Lung (tissue), 12 donors: ENCODE data around the gene ARSB. TPM values are rescaled to one million over a fixed set of nuclear protein-coding genes. Genes with fewer than 3 reads are reported as not detected.

Experiments
- ATAC-seq: fragments of 200-7000 bp; cut with Tn5 transposase; one replicate; pipeline ENCODE4 v1.9.1; 2020; ENCODE audit warnings: moderate number of reproducible peaks; ENCODE audit not compliant: insufficient read depth, low FRiP score
- DNase-seq, 3 donors: peaks; one replicate each; pipeline ENCODE4 v3.0.0-alpha.2; 2013 to 2017
- H3K27ac ChIP-seq, 2 donors: one replicate each; pipeline ENCODE4 v1.5.1; 2013; ENCODE audit warnings: mild to moderate bottlenecking in 2 of 2, moderate library complexity in 2 of 2, control low read depth in 1 of 2, inconsistent platforms in 1 of 2, low read depth in 1 of 2, low read length in 1 of 2
- H3K27me3 ChIP-seq, 3 donors: one replicate each; pipeline ENCODE4 v1.5.1; 2013; ENCODE audit warnings: low read length in 2 of 3; ENCODE audit not compliant: control insufficient read depth in 3 of 3, insufficient read depth in 3 of 3
- H3K36me3 ChIP-seq, 4 donors: one replicate each; pipeline ENCODE4 v1.5.1; 2013; ENCODE audit warnings: low read length in 4 of 4, mild to moderate bottlenecking in 1 of 4, moderate library complexity in 1 of 4; ENCODE audit not compliant: control insufficient read depth in 4 of 4, insufficient read depth in 4 of 4
- H3K4me1 ChIP-seq, 5 donors: one replicate each; pipeline ENCODE4 v1.5.1; 2013; ENCODE audit warnings: low read length in 5 of 5, mild to moderate bottlenecking in 2 of 5, moderate library complexity in 1 of 5; ENCODE audit not compliant: control insufficient read depth in 5 of 5, insufficient read depth in 5 of 5
- H3K4me3 ChIP-seq: one replicate; pipeline ENCODE4 v1.5.1; 2013; ENCODE audit warnings: mild to moderate bottlenecking, control low read depth, moderate library complexity
- H3K9ac ChIP-seq, 2 donors: one replicate each; pipeline ENCODE4 v1.5.1; 2013; ENCODE audit warnings: low read length in 2 of 2, control low read depth in 1 of 2; ENCODE audit not compliant: insufficient read depth in 1 of 2
- H3K9me3 ChIP-seq, 4 donors: one replicate each; pipeline ENCODE4 v1.5.1; 2013; ENCODE audit warnings: low read length in 3 of 4, mild to moderate bottlenecking in 1 of 4, moderate library complexity in 1 of 4; ENCODE audit not compliant: control insufficient read depth in 4 of 4, insufficient read depth in 3 of 4
- WGBS, 2 donors: extraction: QIAGEN DNeasy Blood & Tissue Kit; methylation state at CpG; one replicate each; pipeline ENCODE4 v1.1.7; 2013; 5-methylcytosine and 5-hydroxymethylcytosine counted together
- polyA plus RNA-seq, 2 donors: library from polyadenylated mRNA; stranded (reverse); fragments of 200-250 nt; gene quantifications; one replicate each; pipeline ENCODE4 v1.2.1, GENCODE V29; 2013
- total RNA-seq, 2 donors: library from RNA; depleted of rRNA in 1 of 2; stranded (reverse); fragments of >200 nt in 1 of 2; gene quantifications; one replicate each; pipeline ENCODE4 v1.2.1, GENCODE V29; 2014 to 2021
- TF ChIP-seq, protein P1 (sequence below): IDR thresholded peaks from 2 replicates; pipeline ENCODE4 v1.5.1; 2012; ENCODE audit warnings: mild to moderate bottlenecking; ENCODE audit errors: control extremely low read depth, extremely low read depth
- donor health status: control.
- donor health status: control.
- donor health status: Bipolar disorder and iron deficiency.
- donor health status: healthy.
- donor health status: DM: yes; HTN: yes; CAD: no.

The ARSB gene
- total and polyA plus RNA-seq, 4 donors: 3.2 to 17.3 (median 11.1) TPM

DNA sequence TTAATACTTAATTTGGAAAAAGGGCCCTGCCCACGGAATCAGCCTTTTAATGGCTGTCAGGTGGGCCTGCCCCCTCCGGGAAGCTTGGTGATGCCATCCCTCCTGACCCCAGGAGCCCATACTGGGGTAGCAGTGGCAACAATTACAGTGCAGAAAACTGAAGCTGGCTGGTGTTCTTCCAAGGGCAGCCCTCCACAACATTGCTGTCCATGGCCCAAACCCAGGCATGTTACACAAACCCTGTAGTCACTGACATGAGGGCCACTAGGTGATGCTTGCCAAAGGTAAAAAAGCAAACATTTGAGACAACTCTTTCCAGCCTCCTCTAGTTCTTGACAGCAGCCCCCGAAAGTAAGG, 186.5 kb downstream of the ARSB start:
- H3K4me3 ChIP-seq: no peak overlapping the region
- 84 to 88% methylated on average over 3 of the region's 3 CpGs for WGBS, 2 donors
- no peak for DNase-seq
- H3K27ac ChIP-seq: no peak overlapping the region
- H3K9me3 ChIP-seq: peaks cover 0 to 4% (median 0%) of the 10 kb centered on the region in 4 donors
- no peaks in the 10 kb centered on the region for H3K36me3 ChIP-seq
- no peak overlapping the region for H3K9ac ChIP-seq
- H3K27me3 ChIP-seq: no peaks in the 10 kb centered on the region
- ATAC-seq: no peak
- H3K4me1 ChIP-seq: peaks cover 0 to 76% (median 36%) of the 10 kb centered on the region in 5 donors
- TF ChIP-seq, protein P1, sequence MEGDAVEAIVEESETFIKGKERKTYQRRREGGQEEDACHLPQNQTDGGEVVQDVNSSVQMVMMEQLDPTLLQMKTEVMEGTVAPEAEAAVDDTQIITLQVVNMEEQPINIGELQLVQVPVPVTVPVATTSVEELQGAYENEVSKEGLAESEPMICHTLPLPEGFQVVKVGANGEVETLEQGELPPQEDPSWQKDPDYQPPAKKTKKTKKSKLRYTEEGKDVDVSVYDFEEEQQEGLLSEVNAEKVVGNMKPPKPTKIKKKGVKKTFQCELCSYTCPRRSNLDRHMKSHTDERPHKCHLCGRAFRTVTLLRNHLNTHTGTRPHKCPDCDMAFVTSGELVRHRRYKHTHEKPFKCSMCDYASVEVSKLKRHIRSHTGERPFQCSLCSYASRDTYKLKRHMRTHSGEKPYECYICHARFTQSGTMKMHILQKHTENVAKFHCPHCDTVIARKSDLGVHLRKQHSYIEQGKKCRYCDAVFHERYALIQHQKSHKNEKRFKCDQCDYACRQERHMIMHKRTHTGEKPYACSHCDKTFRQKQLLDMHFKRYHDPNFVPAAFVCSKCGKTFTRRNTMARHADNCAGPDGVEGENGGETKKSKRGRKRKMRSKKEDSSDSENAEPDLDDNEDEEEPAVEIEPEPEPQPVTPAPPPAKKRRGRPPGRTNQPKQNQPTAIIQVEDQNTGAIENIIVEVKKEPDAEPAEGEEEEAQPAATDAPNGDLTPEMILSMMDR: no peak

DNA sequence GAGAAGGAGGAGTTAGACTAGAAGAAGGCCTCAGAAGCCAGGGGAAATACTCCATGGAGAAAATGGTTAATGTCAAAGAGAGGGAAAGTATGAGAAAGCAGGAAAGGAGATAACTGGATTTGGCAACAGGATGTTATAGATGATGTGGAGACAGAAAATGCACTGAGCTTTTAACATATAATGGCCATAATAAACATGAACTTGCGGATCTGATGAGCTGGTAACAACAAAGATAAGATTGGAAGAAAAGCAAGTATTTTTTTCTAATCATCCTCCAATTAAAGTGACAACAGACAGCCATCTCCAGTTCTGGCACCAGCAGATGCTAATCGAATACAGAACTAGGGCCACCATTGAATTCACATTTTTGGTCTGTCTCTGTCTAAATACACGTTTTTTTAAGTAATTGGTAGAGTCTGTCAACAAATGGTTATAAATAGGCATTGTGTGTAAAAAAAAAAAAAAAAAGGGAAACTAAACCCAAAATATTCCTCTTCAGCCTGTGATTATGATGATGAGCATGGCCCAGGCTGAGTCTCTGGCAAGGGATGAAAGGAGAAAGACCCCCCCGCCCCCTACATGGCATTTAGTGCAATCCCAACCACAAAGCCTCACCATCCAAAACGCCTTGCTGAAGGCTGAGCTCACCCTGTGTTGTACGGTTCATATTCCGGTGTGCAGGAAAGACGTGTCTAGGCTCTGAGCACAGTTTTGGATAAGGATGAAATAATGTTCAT, 187.0 kb downstream of the ARSB start:
- ATAC-seq (no peak), DNase-seq (peak; percentile 85 to 97 (median 95))
- Histone ChIP-seq H3K27ac (no peak overlapping the region), H3K27me3 (no peaks in the 10 kb centered on the region), H3K9ac (no peak overlapping the region), H3K9me3 (peaks cover 0 to 4% (median 0%) of the 10 kb centered on the region in 4 donors), H3K4me1 (peaks cover 0 to 71% (median 38%) of the 10 kb centered on the region in 5 donors), H3K36me3 (no peaks in the 10 kb centered on the region), H3K4me3 (no peak overlapping the region)
- 79 to 90% methylated on average over 8 of the region's 8 CpGs for WGBS, 2 donors
- TF ChIP-seq, protein P1: no peak

DNA sequence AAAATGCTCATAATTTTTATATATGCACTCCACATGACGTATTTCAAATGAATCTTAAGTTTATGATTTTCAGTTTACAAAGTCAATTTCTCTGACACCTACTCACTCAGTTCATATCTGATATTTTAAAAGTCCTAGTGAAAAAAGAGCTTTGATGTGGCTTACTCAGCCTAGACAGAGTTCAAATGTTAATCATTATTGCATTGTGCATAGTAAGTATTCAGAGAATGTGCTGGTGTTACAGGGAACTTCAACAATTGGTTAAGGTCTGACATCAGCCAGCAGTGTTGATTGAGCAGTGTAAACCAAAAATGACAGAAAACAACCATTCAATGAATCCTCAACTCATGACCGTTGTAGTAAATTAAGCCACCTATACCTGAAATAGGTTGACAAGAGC, 189.4 kb downstream of the ARSB start:
- no peak overlapping the region for H3K27ac ChIP-seq
- H3K9ac ChIP-seq: no peak overlapping the region
- no peak for ATAC-seq
- H3K4me3 ChIP-seq: no peak overlapping the region
- DNase-seq: peak in 1 of 3 donors; percentile 46
- no peaks in the 10 kb centered on the region for H3K27me3 ChIP-seq
- no peaks in the 10 kb centered on the region for H3K9me3 ChIP-seq
- no peaks in the 10 kb centered on the region for H3K36me3 ChIP-seq
- 83 to 84% methylated on average over 2 of the region's 2 CpGs for WGBS, 2 donors
- H3K4me1 ChIP-seq: peaks cover 0 to 68% (median 38%) of the 10 kb centered on the region in 5 donors
- TF ChIP-seq, protein P1: no peak
